ENCODE data around the gene NANOS3.

The NANOS3 gene

GRCh38 chr19:13864667-13865570, 12.0 kb upstream of the NANOS3 start:
- DNase-seq (ENCODE audit: low read depth in 3 of 3): no peak

GRCh38 chr19:13865571-13866462, 11.1 kb upstream of the NANOS3 start:
- no peak for DNase-seq (ENCODE audit: low read depth in 3 of 3)

- no peak for DNase-seq (ENCODE audit: low read depth in 3 of 3)
These were observed 10.4 kb upstream of the NANOS3 start for GRCh38 chr19:13866463-13867046.

GRCh38 chr19:13868663-13869062, 8.3 kb upstream of the NANOS3 start:
- no peak for DNase-seq (ENCODE audit: low read depth in 3 of 3)

- no peak for DNase-seq (ENCODE audit: low read depth in 3 of 3)
These were observed 7.7 kb upstream of the NANOS3 start for GRCh38 chr19:13869281-13869680.

- DNase-seq (ENCODE audit: low read depth in 3 of 3): no peak
These were observed 6.1 kb upstream of the NANOS3 start for GRCh38 chr19:13870873-13871272.

- no peak for DNase-seq (ENCODE audit: low read depth in 3 of 3)
These were observed 4.6 kb upstream of the NANOS3 start for GRCh38 chr19:13872339-13872694.

- DNase-seq (ENCODE audit: low read depth in 3 of 3): no peak
These were observed 4.1 kb upstream of the NANOS3 start for GRCh38 chr19:13872695-13873389.

GRCh38 chr19:13873834-13874515, 3.0 kb upstream of the NANOS3 start:
- no peak for DNase-seq (ENCODE audit: low read depth in 3 of 3)

- DNase-seq (ENCODE audit: low read depth in 3 of 3): no peak
These were observed 1.1 kb upstream of the NANOS3 start for GRCh38 chr19:13875824-13876223.

GRCh38 chr19:13877303-13877702, 369 bp downstream of the NANOS3 start:
- no peak for DNase-seq (ENCODE audit: low read depth in 3 of 3)

GRCh38 chr19:13880059-13881043, 3.4 kb downstream of the NANOS3 start:
- peak; percentile 98 for DNase-seq (ENCODE audit: low read depth in 3 of 3)

GRCh38 chr19:13881251-13881691, 4.3 kb downstream of the NANOS3 start:
- no peak for DNase-seq (ENCODE audit: low read depth in 3 of 3)

GRCh38 chr19:13881692-13882418, 4.9 kb downstream of the NANOS3 start:
- DNase-seq (ENCODE audit: low read depth in 3 of 3): no peak

GRCh38 chr19:13882419-13882795, 5.5 kb downstream of the NANOS3 start:
- DNase-seq (ENCODE audit: low read depth in 3 of 3): no peak

- no peak for DNase-seq (ENCODE audit: low read depth in 3 of 3)
These were observed 5.9 kb downstream of the NANOS3 start for GRCh38 chr19:13882836-13883235.

GRCh38 chr19:13883516-13884064, 6.7 kb downstream of the NANOS3 start:
- DNase-seq (ENCODE audit: low read depth in 3 of 3): no peak

- DNase-seq (ENCODE audit: low read depth in 3 of 3): no peak
These were observed 8.0 kb downstream of the NANOS3 start for GRCh38 chr19:13884726-13885591.
